Stimulated activated CD4-positive, alpha-beta T cell treated with anti-CD3 and anti-CD28 coated beads, Interleukin-1b, Interleukin-23, amount 100 ng/mL, for 24 hours (primary cell): ENCODE results near the gene EAF1.
A peak's percentile ranks its signal among the peaks of the same experiment; 100 is the strongest.
"Not testable (repeated sequence)": the region's sequence is repeated elsewhere in the genome, so short reads cannot be mapped to it uniquely, and the experiment has no call there.

Experiments
- DNase-seq, 4 experiments: peaks; one replicate each; pipeline ENCODE4 v3.0.0-alpha.2; 2020; ENCODE audit warnings: low read depth in 4 of 4, low spot score in 1 of 4

The EAF1 gene

GRCh38 chr3:15427182-15427880, at the start of gene EAF1, which contains the start of gene METTL6:
TSS of gene EAF1 (plus strand) at chr3:15427598. CDS start at chr3:15427780, 182 bp downstream.
TSS of gene METTL6 (minus strand) at chr3:15427544. CDS start at chr3:15426511, 1,033 bp downstream.
- peak; percentile 62 to 82 (median 81) for DNase-seq

- DNase-seq = peak; percentile 83 to 95 (median 89)
Observed at GRCh38 chr3:15377961-15378791, 49.2 kb upstream of the EAF1 start.

DNA sequence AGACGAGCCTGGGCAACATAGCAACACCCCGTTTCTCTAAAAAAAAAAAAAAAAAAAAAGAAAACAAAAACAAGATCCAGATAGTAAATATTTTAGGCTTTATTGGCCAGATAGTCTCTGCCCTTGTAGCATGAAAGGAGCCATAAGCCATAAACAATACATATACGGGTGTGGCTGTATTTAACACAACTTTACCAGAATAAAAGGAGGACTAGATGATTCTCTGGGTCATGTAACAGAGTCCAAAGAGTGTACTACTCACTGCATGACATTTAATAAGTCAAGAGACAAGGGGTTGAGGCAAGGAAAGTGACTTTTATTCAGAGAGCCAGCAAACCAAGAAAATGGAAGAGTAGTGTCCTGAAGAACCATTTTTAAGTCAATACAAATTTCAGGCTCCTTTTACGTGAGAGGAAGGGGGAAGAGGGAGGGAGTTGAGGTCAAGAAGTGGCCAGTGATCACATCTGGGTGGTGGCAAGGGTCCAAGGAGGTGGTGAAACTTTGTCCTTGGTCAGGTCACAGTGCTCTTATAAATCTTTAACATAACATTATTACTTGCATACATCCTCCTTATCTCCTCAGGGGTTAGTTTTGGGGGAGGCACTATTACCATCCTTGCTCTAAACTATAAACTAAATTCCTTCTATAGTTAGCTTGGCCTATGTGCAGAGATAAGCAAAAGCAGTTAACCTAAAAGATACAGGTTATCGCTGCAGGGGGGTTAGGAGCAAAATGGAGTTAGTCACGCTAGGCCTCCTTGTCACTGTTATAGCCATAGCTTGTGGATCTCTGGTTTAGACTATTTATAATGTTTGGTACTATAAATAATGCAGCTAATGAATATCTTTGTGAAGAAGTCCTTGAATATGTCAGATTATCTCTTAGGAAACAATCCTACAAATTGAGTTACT, 46.2 kb upstream of the EAF1 start:
- DNase-seq = no peak

DNA sequence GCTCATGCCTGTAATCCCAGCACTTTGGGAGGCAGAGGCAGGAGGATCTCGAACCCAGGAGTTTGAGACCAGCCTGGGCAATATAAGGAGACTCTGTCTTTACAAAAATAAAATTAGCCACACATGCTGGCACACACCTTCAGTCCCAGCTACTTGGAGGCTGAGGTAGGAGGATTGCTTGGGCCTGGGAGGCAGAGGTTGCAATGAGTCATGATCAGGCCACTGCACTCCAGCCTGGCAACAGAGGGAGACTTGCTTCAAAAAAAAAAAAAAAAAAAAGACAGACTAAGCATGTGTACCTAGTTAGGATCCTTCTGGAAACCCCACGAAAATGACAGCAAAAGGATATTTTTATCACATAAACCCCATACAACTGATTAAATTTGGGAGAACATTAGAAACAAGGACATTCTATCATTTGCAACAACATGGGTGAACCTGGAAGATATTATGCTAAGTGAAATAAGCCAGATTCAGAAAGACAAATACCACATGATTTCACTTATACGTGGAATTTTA, 44.9 kb upstream of the EAF1 start:
- no peak for DNase-seq

- no peak for DNase-seq
Observed at GRCh38 chr3:15384510-15385237, 42.7 kb upstream of the EAF1 start.

GRCh38 chr3:15385238-15385695, 42.1 kb upstream of the EAF1 start:
- DNase-seq = not testable (repeated sequence)

- DNase-seq = no peak
Observed at GRCh38 chr3:15385901-15386653, 41.3 kb upstream of the EAF1 start.

DNA sequence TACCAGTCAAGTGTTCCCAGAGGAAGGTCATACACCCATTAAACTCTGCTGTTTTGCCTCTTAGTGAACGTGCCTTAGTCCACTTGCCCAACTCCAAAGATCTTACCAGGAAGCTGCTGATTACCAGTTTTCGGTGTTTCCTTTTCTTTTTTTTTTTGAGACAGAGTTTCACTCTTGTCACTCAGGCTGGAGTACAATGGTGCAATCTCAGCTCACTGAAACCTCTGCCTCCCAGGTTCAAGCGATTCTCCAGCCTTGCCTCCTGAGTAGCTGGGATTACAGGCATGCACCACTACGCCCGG, 40.8 kb upstream of the EAF1 start:
- not testable (repeated sequence) for DNase-seq

DNA sequence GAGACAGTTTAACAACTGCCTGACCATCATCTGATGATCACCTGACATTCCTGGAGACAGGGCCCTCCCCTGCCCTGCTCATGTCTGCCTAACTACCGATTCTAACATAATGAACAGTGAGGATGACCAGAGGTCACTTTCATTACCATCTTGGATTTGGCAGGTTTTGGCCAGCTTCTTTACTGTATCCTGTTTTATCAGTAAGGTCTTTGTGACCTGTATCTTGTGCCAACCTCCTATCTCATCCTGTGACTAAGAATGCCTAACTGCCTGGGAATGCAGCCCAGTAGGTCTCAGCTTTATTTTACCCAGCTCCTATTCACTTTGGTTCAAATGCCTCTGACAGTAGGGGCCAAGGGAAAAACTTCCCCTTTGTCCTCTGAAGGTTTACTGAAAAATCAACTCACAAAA, 40.2 kb upstream of the EAF1 start:
- no peak for DNase-seq

GRCh38 chr3:15387735-15388134, 39.7 kb upstream of the EAF1 start:
- DNase-seq = no peak

DNA sequence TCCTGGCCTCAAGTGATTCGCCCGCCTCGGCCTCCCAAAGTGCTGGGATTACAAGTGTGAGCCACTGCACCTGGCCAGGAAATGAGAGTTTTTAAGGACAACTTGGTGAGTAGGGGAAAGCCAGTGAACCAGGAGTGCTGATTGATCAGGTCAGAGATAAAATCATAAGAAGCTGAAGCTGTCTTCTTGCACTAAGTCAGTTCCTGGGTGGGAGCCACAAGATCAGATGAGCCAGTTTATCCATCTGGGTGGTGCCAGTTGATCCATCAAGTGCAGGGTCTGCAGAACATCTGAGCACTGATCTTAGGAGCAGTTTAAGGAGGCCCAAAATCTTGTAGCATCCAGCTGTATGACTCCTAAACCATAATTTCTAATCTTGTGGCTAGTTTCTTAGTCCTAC, 39.1 kb upstream of the EAF1 start:
- not testable (repeated sequence) for DNase-seq

GRCh38 chr3:15390460-15390859, 36.9 kb upstream of the EAF1 start:
- no peak for DNase-seq

DNA sequence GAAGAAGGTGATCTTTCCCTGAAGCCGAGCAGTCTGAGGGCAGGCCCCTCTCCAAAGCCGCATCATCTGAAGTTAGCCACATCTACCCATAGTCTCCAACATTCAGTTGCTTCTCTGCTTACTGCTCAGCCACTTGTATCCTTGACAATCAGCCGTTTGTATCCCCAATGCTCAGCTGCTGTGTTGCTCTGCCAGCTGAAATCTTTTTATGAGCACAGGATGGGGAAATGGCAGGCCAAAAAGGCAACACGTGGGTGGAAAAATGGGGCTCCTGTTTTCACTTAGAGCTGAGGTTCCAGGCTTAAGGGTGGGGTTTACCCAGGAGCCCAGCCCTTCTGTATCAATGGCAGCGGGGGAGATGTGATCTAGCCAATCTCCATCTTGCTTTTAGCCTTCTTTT, 36.4 kb upstream of the EAF1 start:
- DNase-seq = no peak

GRCh38 chr3:15393252-15393651, 34.1 kb upstream of the EAF1 start:
- not testable (repeated sequence) for DNase-seq

DNA sequence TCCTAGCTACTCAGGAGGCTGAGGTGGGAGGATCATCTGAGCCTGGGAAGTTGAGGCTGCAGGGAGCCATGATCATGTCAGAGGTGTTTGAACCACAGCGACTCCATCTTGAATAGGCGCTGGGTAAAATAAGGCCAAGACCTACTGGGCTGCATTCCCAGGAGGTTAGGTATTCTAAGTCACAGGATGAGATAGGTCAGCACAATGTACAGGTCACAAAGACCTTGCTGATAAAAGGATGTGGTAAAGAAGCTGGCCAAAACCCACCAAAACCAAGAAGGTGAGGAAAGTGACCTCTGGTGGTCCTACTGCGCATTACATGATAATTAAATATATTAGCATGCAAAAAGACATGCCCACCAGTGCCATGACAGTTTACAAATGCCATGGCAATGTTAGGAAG, 28.7 kb upstream of the EAF1 start:
- DNase-seq = not testable (repeated sequence)

- DNase-seq = no peak
Observed at GRCh38 chr3:15399970-15400369, 27.4 kb upstream of the EAF1 start.

GRCh38 chr3:15401936-15402335, 25.5 kb upstream of the EAF1 start:
- DNase-seq = no peak

- DNase-seq = no peak
Observed at GRCh38 chr3:15403495-15403894, 23.9 kb upstream of the EAF1 start.

DNA sequence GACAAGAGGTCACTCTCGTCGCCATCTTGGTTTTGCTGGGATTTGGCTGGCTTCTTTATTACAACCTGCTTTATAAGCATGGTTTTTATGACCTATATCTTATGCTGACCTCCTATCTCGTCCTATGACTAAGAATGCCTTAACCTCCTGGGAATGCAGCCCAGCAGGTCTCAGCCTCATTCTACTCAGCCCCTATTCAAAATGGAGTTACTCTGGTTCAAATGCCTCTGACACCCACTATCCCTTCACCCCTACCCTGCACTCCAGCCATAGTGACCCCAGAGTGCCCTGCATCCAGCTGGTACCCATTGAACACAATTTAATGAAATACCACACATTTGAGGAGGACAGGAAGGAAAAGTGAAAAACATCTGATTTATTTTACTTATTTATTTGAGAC, 23.4 kb upstream of the EAF1 start:
- no peak for DNase-seq

GRCh38 chr3:15404767-15405166, 22.6 kb upstream of the EAF1 start:
- no peak for DNase-seq
